K562 (cell line): ENCODE measurements around the gene SLX4IP. TPM values are rescaled to one million over a fixed set of nuclear protein-coding genes. Genes with fewer than 3 reads are reported as not detected.

ENCODE experiments used
- ATAC-seq: fragments of 200-7000 bp; cut with Tn5 transposase; 3 replicates; pipeline ENCODE4 v1.9.1; 2020; ENCODE audit warnings: moderate library complexity
- BruUV-seq: library from RNA; stranded (reverse); fragments of 400-500 nt; replicated peaks from 2 replicates; lab custom pipeline; 2021; lab: Mats Ljungman, UMichigan
- CTCF ChIA-PET: fragments of 300-600 bp; formaldehyde crosslinking; extraction: SDS; loops from one replicate; lab custom pipeline; 2021; ENCODE audit warnings: low intra/inter-chr PET ratio; lab: Yijun Ruan, JAX
- POLR2A ChIA-PET: fragments of 300-600, 350-650 bp; sonication (Branson Sonifier 250); formaldehyde crosslinking; extraction: SDS; loops from one replicate; lab custom pipeline; 2021; ENCODE audit warnings: antibody characterized with exemption, inconsistent platforms; lab: Yijun Ruan, JAX
- DNase-seq, 4 experiments: peaks; one replicate each; pipeline versions ENCODE4 v3.0.0 to v3.0.0-alpha.2; 2011 to 2018; ENCODE audit warnings: low spot score in 3 of 4, mixed read lengths in 3 of 4; ENCODE audit errors: extremely low read depth in 1 of 4
- FAIRE-seq: peaks from 2 replicates; lab custom pipeline; 2011; peaks lifted over from hg19 to GRCh38; lab: Jason Lieb, UNC
- H2AFZ ChIP-seq: 2 replicates; pipeline ENCODE4 v1.6.0; 2011; ENCODE audit warnings: low read depth, low read length, control low read depth, inconsistent platforms
- H3K27ac ChIP-seq: fragments of 200-600 bp; 3 replicates; pipeline ENCODE4 v1.8.0; 2011; ENCODE audit warnings: low read depth, mild to moderate bottlenecking, control low read depth, inconsistent platforms, low read length, moderate library complexity, mixed read lengths; ENCODE audit errors: extremely low read depth
- H3K27me3 ChIP-seq, 2 experiments: fragments of 300-600 bp in 1 of 2; 2 replicates in 1 of 2; 3 replicates in 1 of 2; pipeline versions ENCODE4 v1.6.0 to v1.8.0; 2011; ENCODE audit warnings: inconsistent platforms in 2 of 2, low read length in 2 of 2, mild to moderate bottlenecking in 1 of 2, mixed read lengths in 1 of 2, moderate library complexity in 1 of 2; ENCODE audit not compliant: control insufficient read depth in 2 of 2, insufficient read depth in 2 of 2
- H3K36me3 ChIP-seq: fragments of 300-600 bp; 3 replicates; pipeline ENCODE4 v1.8.0; 2011; ENCODE audit warnings: mild to moderate bottlenecking, low read length, inconsistent platforms; ENCODE audit not compliant: control insufficient read depth, insufficient read depth
- H3K4me1 ChIP-seq, 2 experiments: fragments of 200-600 bp in 1 of 2; replicated peaks in 1 of 2; 2 replicates in 1 of 2; 3 replicates in 1 of 2; pipeline versions ENCODE4 v1.5.1 to v1.8.0; 2011; ENCODE audit warnings: inconsistent platforms in 2 of 2, low read length in 2 of 2, mild to moderate bottlenecking in 1 of 2, mixed read lengths in 1 of 2, moderate library complexity in 1 of 2; ENCODE audit not compliant: control insufficient read depth in 2 of 2, insufficient read depth in 2 of 2
- H3K4me2 ChIP-seq: 2 replicates; pipeline ENCODE4 v1.6.1; 2011; ENCODE audit warnings: low read length, control low read depth, inconsistent platforms, mixed read lengths; ENCODE audit not compliant: insufficient read depth
- H3K4me3 ChIP-seq: fragments of 200-600 bp; sonication (generic), shearing (Covaris generic); 2 replicates; pipeline ENCODE4 v1.5.1; 2016; ENCODE audit warnings: control low read depth, inconsistent platforms
- H3K79me2 ChIP-seq: fragments of 200-600 bp; 3 replicates; pipeline ENCODE4 v1.8.0; 2011; ENCODE audit warnings: low read length, inconsistent platforms; ENCODE audit not compliant: control insufficient read depth, insufficient read depth
- H3K9ac ChIP-seq, 2 experiments: 2 replicates each; pipeline versions ENCODE4 v1.6.0 to v1.6.1; 2011; ENCODE audit warnings: low read depth in 2 of 2, low read length in 2 of 2, control low read depth in 1 of 2, inconsistent platforms in 1 of 2, mild to moderate bottlenecking in 1 of 2, mixed read lengths in 1 of 2; ENCODE audit not compliant: insufficient read depth in 1 of 2
- H3K9me1 ChIP-seq: one replicate; pipeline ENCODE4 v1.6.0; 2011; ENCODE audit warnings: inconsistent platforms, mild to moderate bottlenecking, low read length, moderate library complexity; ENCODE audit not compliant: control insufficient read depth, insufficient read depth
- H3K9me3 ChIP-seq: replicated peaks from 2 replicates; pipeline ENCODE4 v1.5.1; 2011; ENCODE audit warnings: low read depth, low read length, inconsistent platforms; ENCODE audit not compliant: control insufficient read depth, insufficient read depth
- H4K20me1 ChIP-seq: replicated peaks from 2 replicates; pipeline ENCODE4 v1.6.1; 2011; ENCODE audit warnings: low read length, inconsistent platforms, mixed read lengths; ENCODE audit not compliant: control insufficient read depth, insufficient read depth
- GABPA ChIP-seq: fragments of 200-800 bp; sonication (Bioruptor generic); conservative IDR thresholded peaks from 2 replicates; pipeline ENCODE4 v1.6.1; 2016; ENCODE audit warnings: low read depth, missing genetic modification characterization, missing compliant biosample characterization
- HLTF ChIP-seq: fragments of 450-650 bp; IDR thresholded peaks from 2 replicates; pipeline ENCODE4 v1.6.1; 2016
- HNRNPH1 ChIP-seq: fragments of 200-400 bp; formaldehyde crosslinking; optimal IDR thresholded peaks from 2 replicates; pipeline ENCODE3; 2017; ENCODE audit warnings: low read depth, mild to moderate bottlenecking, low read length, moderate library complexity
- KDM1A ChIP-seq, 2 experiments: fragments of 450-650 bp; IDR thresholded peaks; 2 replicates each; pipeline ENCODE4 v1.6.1; 2016; ENCODE audit warnings: mild to moderate bottlenecking in 2 of 2
- KLF16 ChIP-seq: IDR thresholded peaks from 2 replicates; pipeline ENCODE4 v1.6.1; 2016; ENCODE audit warnings: antibody characterized with exemption
- NFIC ChIP-seq: fragments of 450-650 bp; IDR thresholded peaks from 2 replicates; pipeline ENCODE4 v1.6.1; 2017; ENCODE audit warnings: mild to moderate bottlenecking, inconsistent platforms
- PYGO2 ChIP-seq: fragments of 450-650 bp; IDR thresholded peaks from 2 replicates; pipeline ENCODE4 v1.6.1; 2016; ENCODE audit warnings: mild to moderate bottlenecking, missing genetic modification characterization, moderate library complexity, missing compliant biosample characterization
- RFX1 ChIP-seq: fragments of 450-650 bp; IDR thresholded peaks from 2 replicates; pipeline ENCODE4 v1.6.1; 2016; ENCODE audit warnings: mild to moderate bottlenecking, moderate library complexity
- RREB1 ChIP-seq: fragments of 250-450 bp; sonication (Bioruptor Pico); IDR thresholded peaks from 2 replicates; pipeline ENCODE4 v1.4.0; 2020
- SMAD3 ChIP-seq: fragments of 450-650 bp; formaldehyde crosslinking; conservative IDR thresholded peaks from 2 replicates; pipeline ENCODE4 v1.4.0; 2020; ENCODE audit warnings: mild to moderate bottlenecking
- THAP7 ChIP-seq: fragments of 250-450 bp; sonication (Bioruptor Pico); IDR thresholded peaks from 2 replicates; pipeline ENCODE4 v1.5.0; 2021
- U2AF2 ChIP-seq: fragments of 200-400 bp; formaldehyde crosslinking; optimal IDR thresholded peaks from 2 replicates; pipeline ENCODE3; 2017; ENCODE audit warnings: low read depth, mild to moderate bottlenecking, low read length
- ZNF24 ChIP-seq: fragments of 450-650 bp; IDR thresholded peaks from 2 replicates; pipeline ENCODE4 v1.6.1; 2016
- ZNF347 ChIP-seq: fragments of 450-650 bp; formaldehyde crosslinking; IDR thresholded peaks from 2 replicates; pipeline ENCODE4 v1.4.0; 2020; ENCODE audit warnings: low read depth, mild to moderate bottlenecking, moderate library complexity
- ZNF639 ChIP-seq, 2 experiments: fragments of 200-800 bp in 1 of 2; sonication (Bioruptor generic) in 1 of 2; sonication (generic) in 1 of 2; formaldehyde crosslinking in 1 of 2; IDR thresholded peaks in 1 of 2; conservative IDR thresholded peaks in 1 of 2; 2 replicates each; pipeline versions ENCODE4 v1.5.0 to v1.6.1; 2016 to 2020; ENCODE audit warnings: missing compliant biosample characterization in 1 of 2, missing genetic modification characterization in 1 of 2, missing genetic modification reagents in 1 of 2
- ZNF830 ChIP-seq: fragments of 250-450 bp; sonication (Bioruptor Pico); IDR thresholded peaks from 2 replicates; pipeline ENCODE4 v1.5.0; 2021; ENCODE audit warnings: mild to moderate bottlenecking
- in situ Hi-C: fragments of 300-500 bp; cut with MboI; formaldehyde crosslinking; loops from 4 replicates; pipeline ENCODE4 v1.15.0; 2018; ENCODE audit warnings: inconsistent platforms, mixed read lengths
- intact Hi-C: fragments of 100-400 bp; cut with micrococcal nuclease; formaldehyde crosslinking; loops from 2 replicates; pipeline ENCODE4 v1.14.2; 2022
- polyA plus RNA-seq, 8 experiments: library from polyadenylated mRNA; depleted of rRNA in 4 of 8; stranded (reverse) in 5 of 8; unstranded in 3 of 8; fragments of >200 nt; fragmentation: Nextera tagmentation in 2 of 8; fragmentation: Illumina TruSeq in 1 of 8; extraction: Ambion mirVana in 2 of 8; extraction: Trizol in 1 of 8; gene quantifications; 2 replicates each; pipeline versions ENCODE4 v1.2.1 to v1.2.3, GENCODE V29; 2011 to 2014; ENCODE audit warnings: inconsistent platforms in 1 of 8, missing spikeins in 1 of 8
- total RNA-seq, 7 experiments: library from RNA; depleted of rRNA in 6 of 7; stranded (reverse); fragments of >200 nt in 6 of 7; fragmentation: Illumina TruSeq in 2 of 7; extraction: Trizol in 2 of 7; gene quantifications; 2 replicates each; pipeline versions ENCODE4 v1.2.1 to v1.2.3, GENCODE V29; 2011 to 2021; ENCODE audit warnings: low replicate concordance in 1 of 7

Gene SLX4IP
- total and polyA plus RNA-seq, 9 of the 15 experiments (the other 6 are each of a cell fraction or from before 2014, with no cell fraction given), result 1.5 to 5.9 (median 3.5) TPM

GRCh38 chr20:10461495-10461894 lies 26.4 kb downstream of the SLX4IP start (continued):
- TF ChIP-seq RREB1 (CRISPR knock-in tag), result no peak
- no peak for TF ChIP-seq KLF16
- TF ChIP-seq RFX1, result no peak
- no peak for TF ChIP-seq U2AF2

GRCh38 chr20:10462516-10462915 lies 27.4 kb downstream of the SLX4IP start:
- no peak overlapping the region for H3K4me2 ChIP-seq
- ATAC-seq (no peak), DNase-seq (no peak), FAIRE-seq (no peak)
- H3K27ac ChIP-seq, result no peak overlapping the region
- no peaks in the 10 kb centered on the region; a peak in 1 of 5 replicates for H3K4me1 ChIP-seq
- H3K79me2 ChIP-seq, result no peaks in the 10 kb centered on the region; the same call in 2 of the 3 replicates
- H3K27me3 ChIP-seq, result no peaks in the 10 kb centered on the region
- no peak overlapping the region for H2AFZ ChIP-seq
- no peaks in the 10 kb centered on the region for H4K20me1 ChIP-seq
- ChIA-PET CTCF (no interaction called here), POLR2A (no interaction called here)
- H3K36me3 ChIP-seq, result no peaks in the 10 kb centered on the region
- in situ Hi-C loops, result no loop called here
- no peak for TF ChIP-seq SMAD3
- no peak for TF ChIP-seq PYGO2 (tag)
- no peak for TF ChIP-seq GABPA (tag)
- TF ChIP-seq NFIC, result no peak
- no peak for TF ChIP-seq ZNF830 (CRISPR knock-in tag)
- no peak for TF ChIP-seq ZNF24
- no peak for TF ChIP-seq THAP7 (CRISPR knock-in tag)
- no peak for TF ChIP-seq ZNF347 (CRISPR knock-in tag)
- TF ChIP-seq ZNF639 (CRISPR knock-in tag; conservative IDR thresholded peaks at IDR 0.05 in 1 of 2, IDR thresholded peaks at IDR 0.05 in 1 of 2), result no peak
- TF ChIP-seq HNRNPH1, result no peak
- no peak for TF ChIP-seq HLTF
- TF ChIP-seq KDM1A (IDR thresholded peaks at IDR 0.05), result no peak
- H3K9me3 ChIP-seq, result no peaks in the 10 kb centered on the region; the same call in 1 of the 2 replicates
- intact Hi-C loops, result no loop called here
- no TSS peak for BruUV-seq
- H3K4me3 ChIP-seq, result no peak overlapping the region
- H3K9ac ChIP-seq, result no peak overlapping the region
- no peaks in the 10 kb centered on the region for H3K9me1 ChIP-seq
